HepG2 (cell line): ENCODE measurements around the gene PITRM1. TPM values are rescaled to one million over a fixed set of nuclear protein-coding genes. Genes with fewer than 3 reads are reported as not detected.

Source experiments
- ATAC-seq: fragments of 200-7000 bp; cut with Tn5 transposase; 3 replicates; pipeline ENCODE4 v1.9.1; 2020; ENCODE audit warnings: mild to moderate bottlenecking, moderate library complexity
- BruUV-seq: library from RNA; stranded (reverse); fragments of 400-500 nt; replicated peaks from 2 replicates; lab custom pipeline; 2021; lab: Mats Ljungman, UMichigan
- CTCF ChIA-PET: fragments of 300-600 bp; formaldehyde crosslinking; extraction: SDS; loops from one replicate; lab custom pipeline; 2021; ENCODE audit warnings: low total read pairs, inconsistent platforms, low intra/inter-chr PET ratio; lab: Yijun Ruan, JAX
- POLR2A ChIA-PET: fragments of 350-600 bp; sonication (Branson Sonifier 250); formaldehyde crosslinking; loops from one replicate; lab custom pipeline; 2020; ENCODE audit warnings: antibody characterized with exemption, inconsistent platforms; lab: Yijun Ruan, JAX
- DNase-seq: peaks from one replicate; pipeline ENCODE4 v3.0.0-alpha.2; 2015; ENCODE audit warnings: low spot score
- FAIRE-seq: peaks from 3 replicates; lab custom pipeline; 2011; peaks lifted over from hg19 to GRCh38; lab: Jason Lieb, UNC
- H2AFZ ChIP-seq: one replicate; pipeline ENCODE4 v1.6.1; 2011; ENCODE audit warnings: low read length, inconsistent platforms
- H3K27ac ChIP-seq: fragments of 300-600 bp; 3 replicates; pipeline ENCODE4 v1.8.0; 2011; ENCODE audit warnings: mixed run types, mild to moderate bottlenecking, mixed read lengths, low read length, inconsistent platforms; ENCODE audit not compliant: insufficient read depth; ENCODE audit errors: extremely low read length
- H3K27me3 ChIP-seq, 2 experiments: fragments of 200-600 bp in 1 of 2; 2 replicates in 1 of 2; 3 replicates in 1 of 2; pipeline versions ENCODE4 v1.6.0 to v1.8.0; 2011; ENCODE audit warnings: low read length in 2 of 2, mild to moderate bottlenecking in 2 of 2, moderate library complexity in 2 of 2, inconsistent platforms in 1 of 2; ENCODE audit not compliant: insufficient read depth in 2 of 2, control insufficient read depth in 1 of 2
- H3K36me3 ChIP-seq, 2 experiments: fragments of 200-600 bp in 1 of 2; replicated peaks in 1 of 2; 2 replicates in 1 of 2; 3 replicates in 1 of 2; pipeline versions ENCODE4 v1.5.1 to v1.8.0; 2011; ENCODE audit warnings: low read length in 2 of 2, inconsistent platforms in 1 of 2; ENCODE audit not compliant: insufficient read depth in 2 of 2, control insufficient read depth in 1 of 2
- H3K4me1 ChIP-seq: 2 replicates; pipeline ENCODE4 v1.5.1; 2012; ENCODE audit warnings: low read length, inconsistent platforms; ENCODE audit not compliant: insufficient read depth
- H3K4me2 ChIP-seq: 2 replicates; pipeline ENCODE4 v1.6.0; 2011; ENCODE audit warnings: low read depth, low read length, inconsistent platforms
- H3K4me3 ChIP-seq, 3 experiments: fragments of 200-600 bp in 1 of 3; sonication (generic), shearing (Covaris generic) in 1 of 3; replicated peaks in 1 of 3; 2 replicates each; pipeline ENCODE4 v1.5.1; 2011 to 2016; ENCODE audit warnings: low read length in 3 of 3, inconsistent platforms in 2 of 3, low read depth in 2 of 3, mild to moderate bottlenecking in 2 of 3, control low read depth in 1 of 3, mixed read lengths in 1 of 3; ENCODE audit not compliant: insufficient read depth in 1 of 3
- H3K79me2 ChIP-seq: one replicate; pipeline ENCODE4 v1.6.1; 2011; ENCODE audit warnings: low read length, inconsistent platforms; ENCODE audit not compliant: insufficient read depth
- H3K9ac ChIP-seq: 2 replicates; pipeline ENCODE4 v1.6.0; 2011; ENCODE audit warnings: mild to moderate bottlenecking, low read depth, low read length, inconsistent platforms; ENCODE audit not compliant: insufficient read depth
- H3K9me3 ChIP-seq: 2 replicates; pipeline ENCODE4 v1.5.1; 2012; ENCODE audit warnings: mild to moderate bottlenecking, low read length
- H4K20me1 ChIP-seq: 2 replicates; pipeline ENCODE4 v1.6.0; 2011; ENCODE audit warnings: inconsistent platforms, mild to moderate bottlenecking, low read length, moderate library complexity; ENCODE audit not compliant: insufficient read depth
- AGO1 ChIP-seq: fragments of 200-400 bp; formaldehyde crosslinking; IDR thresholded peaks from 2 replicates; pipeline ENCODE4 v1.6.1; 2017; ENCODE audit warnings: mild to moderate bottlenecking, low read depth, low read length, moderate library complexity; ENCODE audit not compliant: poor library complexity, severe bottlenecking
- EHMT2 ChIP-seq: fragments of 200-600 bp; sonication (generic); IDR thresholded peaks from 2 replicates; pipeline ENCODE4 v1.7.0; 2017; ENCODE audit warnings: antibody characterized with exemption, low read depth, low read length, borderline replicate concordance
- HOXA7 ChIP-seq: sonication (generic); formaldehyde crosslinking; IDR thresholded peaks from 2 replicates; pipeline ENCODE4 v1.8.1; 2022; ENCODE audit warnings: mild to moderate bottlenecking, missing genetic modification reagents, moderate library complexity
- NCOA5 ChIP-seq: sonication (generic); formaldehyde crosslinking; IDR thresholded peaks from 2 replicates; pipeline ENCODE4 v1.4.0; 2020; ENCODE audit warnings: missing genetic modification reagents
- NR3C1 ChIP-seq: sonication (generic); formaldehyde crosslinking; IDR thresholded peaks from 2 replicates; pipeline ENCODE4 v1.4.0; 2020; ENCODE audit warnings: missing genetic modification reagents
- ZNF512 ChIP-seq: sonication (generic); formaldehyde crosslinking; IDR thresholded peaks from 2 replicates; pipeline ENCODE4 v1.4.0; 2020; ENCODE audit warnings: mild to moderate bottlenecking, missing genetic modification reagents
- ZNF564 ChIP-seq: sonication (generic); formaldehyde crosslinking; IDR thresholded peaks from 2 replicates; pipeline ENCODE4 v1.8.1; 2023; ENCODE audit warnings: mild to moderate bottlenecking, missing genetic modification reagents
- WGBS: methylation state at CpG from one replicate; pipeline ENCODE4 v1.1.6; 2017; ENCODE audit warnings: low lambda C conversion rate; 5-methylcytosine and 5-hydroxymethylcytosine counted together
- in situ Hi-C: cut with HindIII; loops from 2 replicates; pipeline ENCODE4 v1.10.0; 2017; ENCODE audit warnings: low pct_unique_long_range_greater_than_20kb; ENCODE audit not compliant: extremely low pct_ligation_motif_present
- intact Hi-C: fragments of 100-400 bp; cut with micrococcal nuclease; formaldehyde crosslinking; loops from one replicate; pipeline ENCODE4 v1.10.0; 2022; ENCODE audit not compliant: unreplicated experiment
- polyA plus RNA-seq, 8 experiments: library from polyadenylated mRNA; depleted of rRNA in 3 of 8; stranded (reverse) in 7 of 8; unstranded in 1 of 8; fragments of >200 nt; fragmentation: Illumina TruSeq in 4 of 8; extraction: Trizol in 4 of 8; gene quantifications; 2 replicates each; pipeline versions ENCODE4 v1.2.1 to v1.2.3, GENCODE V29; 2011 to 2016; ENCODE audit warnings: low read depth in 4 of 8, missing spikeins in 1 of 8, mixed read lengths in 1 of 8; ENCODE audit not compliant: insufficient read depth in 1 of 8
- total RNA-seq, 5 experiments: library from RNA; depleted of rRNA; stranded (reverse); fragments of >200 nt; fragmentation: Illumina TruSeq; extraction: Trizol; gene quantifications; 2 replicates each; pipeline ENCODE4 v1.2.3, GENCODE V29; 2016; ENCODE audit warnings: low read depth in 1 of 5

The PITRM1 gene
- total and polyA plus RNA-seq, 2 of the 13 experiments (the other 11 are each of a cell fraction or from before 2014, with no cell fraction given), result 16.4 to 29.0 TPM

- Histone ChIP-seq H3K9ac (no peak overlapping the region), H3K27ac (no peak overlapping the region), H3K4me3 (no peak overlapping the region), H3K79me2 (no peaks in the 10 kb centered on the region), H3K9me3 (no peaks in the 10 kb centered on the region), H3K4me2 (no peak overlapping the region), H3K4me1 (no peaks in the 10 kb centered on the region), H3K36me3 (peaks cover 17 to 58% of the 10 kb centered on the region in 2 experiments), H2AFZ (no peak overlapping the region), H3K27me3 (no peaks in the 10 kb centered on the region), H4K20me1 (no peaks in the 10 kb centered on the region)
- intact Hi-C loops (no loop called here), in situ Hi-C loops (no loop called here)
- ChIA-PET CTCF (no interaction called here), POLR2A (no interaction called here)
- DNase-seq (no peak), ATAC-seq (no peak), FAIRE-seq (no peak)
- no TSS peak for BruUV-seq
- WGBS, result 97% methylated on average over 18 of the region's 18 CpGs
- no peak for TF ChIP-seq ZNF564 (CRISPR knock-in tag)
- no peak for TF ChIP-seq HOXA7 (CRISPR knock-in tag)
- no peak for TF ChIP-seq EHMT2
- TF ChIP-seq NCOA5 (CRISPR knock-in tag), result no peak
- no peak for TF ChIP-seq NR3C1 (CRISPR knock-in tag)
Observed at GRCh38 chr10:3145366-3145765, 27.2 kb downstream of the PITRM1 start.

GRCh38 chr10:3143791-3144434 is 28.7 kb downstream of the PITRM1 start:
- WGBS, result 97% methylated on average over 19 of the region's 19 CpGs
- CTCF ChIA-PET, result no interaction called here
- peaks cover 20 to 66% of the 10 kb centered on the region in 2 experiments for H3K36me3 ChIP-seq
- H3K9ac ChIP-seq, result no peak overlapping the region
- ATAC-seq (no peak), FAIRE-seq (no peak)
- no TSS peak for BruUV-seq
- H3K4me1 ChIP-seq, result no peaks in the 10 kb centered on the region
- H2AFZ ChIP-seq, result no peak overlapping the region
- in situ Hi-C loops, result no loop called here
- intact Hi-C loops, result no loop called here
- no peaks in the 10 kb centered on the region for H4K20me1 ChIP-seq
- H3K27ac ChIP-seq, result no peak overlapping the region
- no peaks in the 10 kb centered on the region for H3K27me3 ChIP-seq
- no peaks in the 10 kb centered on the region for H3K9me3 ChIP-seq
- POLR2A ChIA-PET, result no interaction called here
- H3K79me2 ChIP-seq, result no peaks in the 10 kb centered on the region
- no peak overlapping the region for H3K4me2 ChIP-seq
- TF ChIP-seq ZNF512, result no peak
- TF ChIP-seq AGO1, result peak; percentile 12
- TF ChIP-seq, all 625 proteins: peak for 1
- no peak for DNase-seq
- no peak overlapping the region for H3K4me3 ChIP-seq
